Epithelial cell of esophagus (primary cell): Measurements from ENCODE around the gene GNPAT.

Source experiments
- DNase-seq: peaks from one replicate; pipeline ENCODE4 v3.0.0; 2010; ENCODE audit warnings: low read depth
- H3K4me3 ChIP-seq: 2 replicates; pipeline ENCODE4 v1.5.1; 2011; ENCODE audit warnings: mild to moderate bottlenecking, low read length, control low read depth
- CTCF ChIP-seq: IDR thresholded peaks from 2 replicates; pipeline ENCODE4 v1.5.1; 2011; ENCODE audit warnings: low read depth, mild to moderate bottlenecking, low read length, control low read depth, inconsistent platforms; ENCODE audit not compliant: insufficient read depth; ENCODE audit errors: missing control alignments

GNPAT gene

GRCh38 chr1:231272173-231272572 is 31.2 kb downstream of the GNPAT start:
- TF ChIP-seq CTCF, result no peak
- DNase-seq, result no peak
- no peak overlapping the region for H3K4me3 ChIP-seq

DNA sequence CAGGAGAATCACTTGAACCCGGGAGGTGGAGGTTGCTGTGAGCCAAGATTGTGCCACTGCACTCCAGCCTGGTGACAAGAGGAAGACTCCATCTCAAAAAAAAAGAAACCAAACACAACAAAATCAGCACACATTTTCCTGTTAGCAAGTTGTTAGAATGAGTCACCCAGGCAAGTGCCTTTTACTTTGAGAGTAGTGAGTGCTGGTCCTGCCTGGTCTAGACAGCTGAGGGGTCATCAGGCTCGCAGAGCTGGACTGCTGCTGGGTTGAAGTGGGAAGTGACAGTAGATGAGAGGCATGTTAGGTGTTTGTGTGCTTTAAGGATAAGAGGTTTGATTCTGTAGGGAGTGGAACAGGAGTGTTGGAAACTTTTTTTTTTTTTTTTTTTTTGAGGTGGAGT is 31.9 kb downstream of the GNPAT start:
- H3K4me3 ChIP-seq, result no peak overlapping the region
- no peak for TF ChIP-seq CTCF
- DNase-seq, result peak; percentile 47

GRCh38 chr1:231274119-231274825 is 33.3 kb downstream of the GNPAT start:
- H3K4me3 ChIP-seq, result no peak overlapping the region
- DNase-seq, result peak; percentile 45
- TF ChIP-seq CTCF, result no peak

DNA sequence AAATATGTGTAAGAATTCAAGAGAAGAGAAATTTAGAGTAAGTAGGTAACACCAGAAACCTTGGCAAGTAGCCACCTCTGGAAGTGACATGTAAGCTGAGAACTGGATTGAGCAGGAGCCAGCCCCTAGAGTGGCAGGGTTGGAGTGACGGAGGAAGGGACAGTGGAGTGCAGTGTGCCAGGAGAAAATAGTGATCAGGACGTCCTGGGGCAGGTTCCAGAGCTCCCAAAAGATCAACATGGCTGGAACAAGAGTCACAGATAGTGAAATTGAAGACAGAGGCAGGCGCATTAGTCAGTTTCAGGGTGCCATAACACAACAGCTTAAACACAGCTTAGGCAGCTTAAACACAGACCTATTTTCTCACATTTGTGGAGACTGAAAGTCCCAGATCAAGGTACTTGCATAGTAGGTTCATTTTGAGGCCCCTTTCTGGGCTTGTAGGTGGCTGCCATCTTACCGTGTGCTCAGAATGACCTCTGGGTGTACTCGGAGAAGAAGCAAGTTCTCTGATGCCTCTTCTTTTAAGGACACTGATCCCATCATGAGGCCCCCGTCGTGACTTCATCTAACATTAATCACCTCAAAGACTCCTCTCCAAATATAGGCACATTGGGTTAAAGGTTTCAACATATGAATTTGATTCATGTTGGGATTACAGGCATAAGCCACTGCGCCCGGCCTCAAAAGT is 37.2 kb downstream of the GNPAT start:
- DNase-seq, result no peak
- H3K4me3 ChIP-seq, result no peak overlapping the region
- TF ChIP-seq CTCF, result no peak

GRCh38 chr1:231279081-231279480 is 38.1 kb downstream of the GNPAT start:
- no peak overlapping the region for H3K4me3 ChIP-seq
- peak; percentile 86 for DNase-seq
- no peak for TF ChIP-seq CTCF

DNA sequence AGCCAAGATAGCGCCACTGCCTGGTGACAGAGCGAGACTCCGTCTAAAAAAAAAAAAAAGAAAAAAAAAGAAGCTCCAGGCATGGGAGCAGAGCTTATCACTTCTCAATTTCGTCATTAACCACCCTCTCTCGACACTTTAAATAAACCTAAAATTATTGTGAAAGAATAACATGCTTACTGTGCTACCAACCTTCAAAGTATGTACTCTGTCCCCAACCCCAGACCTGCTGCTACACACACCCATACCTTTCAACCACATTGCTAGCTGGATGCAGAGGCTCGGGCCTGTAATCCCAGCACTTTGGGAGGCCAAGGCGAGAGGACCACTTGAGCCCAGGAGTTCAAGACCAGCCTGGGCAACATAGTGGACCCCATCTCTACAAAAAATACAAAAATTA is 38.7 kb downstream of the GNPAT start:
- no peak for TF ChIP-seq CTCF
- no peak for DNase-seq
- no peak overlapping the region for H3K4me3 ChIP-seq
